Hippocampal formation (tissue), 2 donors: Measurements from ENCODE around the gene A4GNT.
"Not testable (repeated sequence)": the region's sequence is repeated elsewhere in the genome, so short reads cannot be mapped to it uniquely, and the experiment has no call there.

Source experiments
- DNase-seq, 2 donors: peaks; one replicate each; lab custom pipeline; 2025; lab: John Stamatoyannopoulos, UW

The A4GNT gene

GRCh38 chr3:138118612-138119422 is 13.4 kb downstream of the A4GNT start:
- DNase-seq = peak; percentile 54 to 62

- DNase-seq = peak; percentile 52 to 69
These were observed 16.9 kb downstream of the A4GNT start, which contains the start of gene DZIP1L for GRCh38 chr3:138114988-138115971. Gene DZIP1L (minus strand): TSS chr3:138115608. CDS start chr3:138103971, 11,637 bp downstream.

GRCh38 chr3:138114431-138114918 is 17.7 kb downstream of the A4GNT start:
- no peak for DNase-seq

GRCh38 chr3:138113326-138113725 is 18.9 kb downstream of the A4GNT start:
- DNase-seq = no peak

GRCh38 chr3:138112362-138112761 is 19.8 kb downstream of the A4GNT start:
- DNase-seq = no peak

GRCh38 chr3:138105598-138105997 is 26.6 kb downstream of the A4GNT start:
- DNase-seq = no peak

GRCh38 chr3:138103466-138103865 is 28.7 kb downstream of the A4GNT start:
- no peak for DNase-seq

- not testable (repeated sequence) for DNase-seq
These were observed 30.7 kb downstream of the A4GNT start for GRCh38 chr3:138101351-138101940.

GRCh38 chr3:138099417-138099816 is 32.8 kb downstream of the A4GNT start:
- no peak for DNase-seq

- DNase-seq = no peak
These were observed 34.7 kb downstream of the A4GNT start for GRCh38 chr3:138097192-138098172.

GRCh38 chr3:138093721-138094120 is 38.5 kb downstream of the A4GNT start:
- DNase-seq = no peak

GRCh38 chr3:138092023-138092422 is 40.2 kb downstream of the A4GNT start:
- no peak for DNase-seq

- no peak for DNase-seq
These were observed 43.1 kb downstream of the A4GNT start for GRCh38 chr3:138089091-138089490.

GRCh38 chr3:138085745-138086144 is 46.4 kb downstream of the A4GNT start:
- not testable (repeated sequence) for DNase-seq

GRCh38 chr3:138084196-138084595 is 48.0 kb downstream of the A4GNT start:
- DNase-seq = no peak

GRCh38 chr3:138082992-138083386 is 49.2 kb downstream of the A4GNT start:
- DNase-seq = no peak

- DNase-seq = no peak
These were observed 49.9 kb downstream of the A4GNT start for GRCh38 chr3:138082085-138082991.

- DNase-seq = no peak
These were observed 50.7 kb downstream of the A4GNT start for GRCh38 chr3:138081371-138082084.

- no peak for DNase-seq
These were observed 52.3 kb downstream of the A4GNT start for GRCh38 chr3:138079901-138080300.
